HG02610 (cell line): ENCODE results near the gene COL9A1.

Experiments used
- ATAC-seq: cut with Tn5 transposase; IDR thresholded peaks from one replicate; pipeline ENCODE4 v1.9.1; 2021; ENCODE audit warnings: mild to moderate bottlenecking, moderate library complexity; ENCODE audit not compliant: unreplicated experiment

The COL9A1 gene

DNA sequence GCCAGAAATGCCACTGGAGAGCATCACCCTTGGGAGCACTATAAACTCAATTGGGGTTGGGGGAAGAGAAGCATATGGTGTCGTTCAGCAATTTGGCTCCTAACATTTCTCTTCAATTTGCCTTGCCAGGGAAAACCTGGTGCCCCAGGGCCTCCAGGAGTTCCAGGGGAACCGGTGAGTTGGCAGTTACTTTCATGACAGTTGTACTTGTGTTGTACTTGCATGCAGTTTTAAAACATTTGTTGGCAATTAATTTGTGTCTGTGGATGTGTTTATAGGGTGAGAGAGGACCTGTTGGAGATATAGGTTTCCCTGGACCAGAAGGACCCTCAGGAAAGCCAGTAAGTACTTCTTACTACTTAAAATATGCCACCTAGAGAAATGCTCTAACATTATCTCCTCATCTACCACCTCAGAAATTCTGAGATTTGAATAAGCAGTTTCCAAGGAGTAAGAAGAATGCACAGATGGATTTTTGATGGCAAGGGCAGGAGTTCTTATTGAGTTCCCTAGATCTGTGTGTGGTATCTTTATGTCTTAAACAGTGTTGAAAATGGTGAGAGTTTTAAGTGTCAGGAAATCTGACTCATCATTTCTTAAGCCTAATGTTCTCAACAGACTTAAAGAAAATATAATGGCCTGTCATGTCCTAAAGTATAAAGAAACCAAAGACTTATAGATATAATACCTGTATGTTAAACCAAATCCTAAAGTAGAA is 122.5 kb downstream of the COL9A1 start:
- peak; percentile 16 for ATAC-seq

DNA sequence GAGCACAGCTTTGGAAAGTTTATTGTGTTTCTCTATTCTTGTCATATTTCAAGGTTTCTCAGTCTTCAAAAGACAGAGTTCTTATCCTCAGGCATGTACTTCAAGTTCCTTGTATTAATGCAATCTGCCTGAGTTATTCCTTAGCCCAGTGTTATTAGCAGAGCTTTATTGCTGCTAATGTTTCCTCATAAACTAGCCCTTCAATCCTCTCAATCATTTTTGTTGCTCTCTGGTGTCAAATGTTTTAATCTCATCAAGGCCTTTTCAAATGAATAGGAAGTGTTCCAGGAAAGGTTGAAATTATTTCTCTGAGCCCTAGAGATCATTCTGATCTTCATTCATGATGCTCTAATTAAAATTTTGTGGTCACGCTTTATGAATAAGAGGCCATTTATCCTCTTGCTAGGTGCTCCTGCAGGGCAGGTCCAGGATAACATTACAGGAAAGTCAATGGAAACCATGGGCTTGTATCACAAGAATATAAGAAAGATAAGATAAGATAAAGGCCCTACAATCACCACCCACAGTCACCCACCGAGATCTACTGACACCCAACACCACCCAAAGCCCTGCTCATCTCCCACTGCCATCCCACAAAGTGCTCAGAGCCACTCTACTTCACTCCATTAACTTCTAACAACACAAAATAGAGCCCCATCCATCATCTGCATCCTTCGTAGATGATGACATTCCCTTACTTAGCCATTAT is 125.9 kb downstream of the COL9A1 start:
- no peak for ATAC-seq

DNA sequence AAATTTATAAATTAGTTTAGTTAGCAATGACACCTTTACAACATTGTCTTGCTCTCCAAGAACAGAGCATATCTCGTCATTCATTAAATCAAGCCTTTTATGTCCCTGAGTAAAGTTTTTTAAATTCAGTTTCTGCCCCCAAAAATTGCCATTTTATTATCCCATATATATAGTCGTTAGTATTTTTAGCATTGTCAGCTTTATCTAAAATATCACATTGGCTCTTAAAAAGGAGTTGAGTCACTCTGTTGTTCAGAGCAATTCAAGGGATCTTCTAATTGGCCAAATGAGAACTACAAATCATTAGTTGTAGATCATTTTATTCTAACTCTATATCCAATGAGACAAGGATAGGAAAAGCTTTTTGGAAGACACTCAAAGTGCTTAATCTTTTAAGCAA is 127.1 kb downstream of the COL9A1 start:
- no peak for ATAC-seq

DNA sequence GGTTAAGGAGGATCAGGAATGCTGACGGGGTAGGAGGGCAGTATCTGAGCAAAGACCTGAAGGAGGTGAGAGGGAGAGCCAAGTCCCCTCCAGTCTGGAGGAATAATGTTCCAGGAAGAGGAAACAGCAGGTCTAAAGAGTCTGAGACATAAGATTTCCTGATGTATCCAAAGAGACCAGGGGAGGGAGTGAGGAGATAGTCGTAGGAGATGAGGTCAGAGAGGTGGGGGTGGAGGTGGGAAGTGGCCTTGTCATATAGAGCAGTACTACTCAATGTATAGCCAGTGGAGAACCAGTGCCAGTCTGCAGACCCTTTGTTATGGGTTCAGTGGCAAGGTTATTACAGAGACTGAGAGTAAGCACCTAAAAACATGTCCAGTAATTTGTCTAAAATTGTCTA is 130.6 kb downstream of the COL9A1 start:
- ATAC-seq: no peak

DNA sequence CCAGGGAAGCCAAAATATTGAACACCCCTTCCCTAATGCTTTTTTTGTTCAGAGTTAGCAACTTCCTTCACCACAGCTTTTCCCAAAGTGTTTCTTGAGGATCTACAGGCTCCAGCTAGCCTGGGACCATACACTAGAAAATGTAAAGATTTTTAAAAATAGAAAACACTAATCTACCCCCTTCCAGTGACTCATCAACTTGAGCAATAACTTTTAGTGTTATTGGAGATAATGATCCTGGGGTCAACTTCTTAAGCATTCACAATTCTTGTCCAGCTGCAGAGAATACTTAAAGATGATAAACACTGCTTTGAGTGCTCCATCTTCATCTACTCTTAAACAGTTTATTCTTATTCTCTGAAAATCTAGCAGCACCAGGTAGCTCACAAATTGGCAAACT is 131.6 kb downstream of the COL9A1 start:
- no peak for ATAC-seq

DNA sequence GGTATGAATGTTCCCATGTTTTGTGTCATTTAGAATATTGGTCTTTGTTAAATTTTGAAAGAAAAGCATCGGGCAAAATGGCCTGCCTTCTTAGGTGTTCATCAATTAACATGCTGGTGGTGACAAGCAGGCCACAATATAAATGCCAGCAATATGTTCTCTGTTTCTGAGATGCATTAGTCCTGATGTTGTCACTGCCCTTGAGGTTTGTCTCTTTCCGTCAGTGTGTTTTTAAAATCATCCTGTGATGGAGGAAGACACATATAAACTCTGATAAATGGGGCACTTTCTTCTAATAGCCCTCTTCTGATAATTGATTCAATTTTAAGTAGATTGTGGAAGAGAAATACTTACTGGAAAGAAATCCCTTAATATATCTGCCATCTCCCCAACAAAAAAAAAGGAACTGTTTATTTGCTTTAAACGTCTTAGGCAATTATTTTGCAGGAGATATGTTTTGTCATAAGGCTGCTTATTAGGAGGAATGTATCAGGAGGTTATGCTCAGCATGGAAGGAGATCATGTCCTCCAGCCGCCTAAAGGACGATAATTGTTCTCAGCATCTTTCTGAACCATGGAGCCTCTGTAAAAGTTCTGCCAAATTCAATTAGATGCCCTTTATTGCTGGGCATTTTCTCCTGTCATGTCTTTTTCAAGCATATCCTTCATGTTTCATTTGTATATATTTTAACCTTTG is 134.1 kb downstream of the COL9A1 start:
- ATAC-seq: no peak
